HFF-Myc (cell line): ENCODE measurements around the gene CAV3.

ENCODE experiments used
- DNase-seq: peaks from one replicate; pipeline ENCODE4 v3.0.0-alpha.2; 2011; ENCODE audit warnings: low read depth; ENCODE audit errors: extremely low read depth
- H3K4me3 ChIP-seq: replicated peaks from 2 replicates; pipeline ENCODE4 v1.5.1; 2011; ENCODE audit warnings: low read depth, mild to moderate bottlenecking, control low read depth, low read length
- TF ChIP-seq, protein P1 (sequence below): IDR thresholded peaks from 2 replicates; pipeline ENCODE4 v1.5.1; 2012; ENCODE audit warnings: mild to moderate bottlenecking, low read depth, low read length, control low read depth; ENCODE audit errors: missing control alignments

The CAV3 gene

DNA sequence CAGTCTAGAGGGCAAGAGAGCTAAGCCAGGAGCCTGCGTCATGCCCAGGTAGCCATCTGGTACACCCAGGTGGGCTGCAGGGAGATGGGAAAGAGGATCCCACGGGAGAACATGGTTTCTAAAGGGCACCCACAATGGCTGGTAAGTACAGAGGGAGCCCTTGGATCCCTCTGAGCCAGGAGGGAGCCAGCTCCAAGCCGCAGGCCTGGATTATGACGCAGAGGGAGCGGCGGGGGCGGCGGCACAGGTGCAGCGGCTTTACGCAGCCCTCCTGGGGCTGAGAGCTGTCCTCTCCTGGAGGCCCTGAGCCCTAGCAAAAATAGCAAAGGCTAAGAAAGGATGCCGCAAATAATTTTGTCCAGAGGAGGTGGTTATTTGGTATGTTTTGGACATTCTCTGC, 2.8 kb downstream of the CAV3 start:
- no peak for DNase-seq
- H3K4me3 ChIP-seq: no peak overlapping the region
- TF ChIP-seq, protein P1, sequence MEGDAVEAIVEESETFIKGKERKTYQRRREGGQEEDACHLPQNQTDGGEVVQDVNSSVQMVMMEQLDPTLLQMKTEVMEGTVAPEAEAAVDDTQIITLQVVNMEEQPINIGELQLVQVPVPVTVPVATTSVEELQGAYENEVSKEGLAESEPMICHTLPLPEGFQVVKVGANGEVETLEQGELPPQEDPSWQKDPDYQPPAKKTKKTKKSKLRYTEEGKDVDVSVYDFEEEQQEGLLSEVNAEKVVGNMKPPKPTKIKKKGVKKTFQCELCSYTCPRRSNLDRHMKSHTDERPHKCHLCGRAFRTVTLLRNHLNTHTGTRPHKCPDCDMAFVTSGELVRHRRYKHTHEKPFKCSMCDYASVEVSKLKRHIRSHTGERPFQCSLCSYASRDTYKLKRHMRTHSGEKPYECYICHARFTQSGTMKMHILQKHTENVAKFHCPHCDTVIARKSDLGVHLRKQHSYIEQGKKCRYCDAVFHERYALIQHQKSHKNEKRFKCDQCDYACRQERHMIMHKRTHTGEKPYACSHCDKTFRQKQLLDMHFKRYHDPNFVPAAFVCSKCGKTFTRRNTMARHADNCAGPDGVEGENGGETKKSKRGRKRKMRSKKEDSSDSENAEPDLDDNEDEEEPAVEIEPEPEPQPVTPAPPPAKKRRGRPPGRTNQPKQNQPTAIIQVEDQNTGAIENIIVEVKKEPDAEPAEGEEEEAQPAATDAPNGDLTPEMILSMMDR: no peak

DNA sequence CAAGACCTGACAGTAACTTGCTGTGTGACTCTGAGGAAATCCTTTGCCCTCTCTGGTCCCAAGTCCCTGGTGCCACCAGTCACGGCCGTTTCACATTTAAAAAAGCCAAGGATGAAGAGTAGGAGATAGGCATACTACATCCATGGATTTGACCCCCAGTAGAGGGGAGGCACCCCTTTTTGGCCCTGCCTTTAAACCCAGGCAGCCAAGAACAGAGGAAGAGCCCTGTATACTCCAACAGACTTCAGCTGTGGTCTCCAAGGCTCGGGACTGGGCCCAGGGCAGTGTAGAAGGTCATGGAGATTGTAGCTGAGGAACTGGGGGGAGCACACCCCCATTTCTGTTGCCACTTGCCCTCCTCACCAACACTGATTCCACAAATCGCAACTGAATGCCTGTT, 3.7 kb downstream of the CAV3 start:
- TF ChIP-seq, protein P1: no peak
- no peak for DNase-seq
- no peak overlapping the region for H3K4me3 ChIP-seq

DNA sequence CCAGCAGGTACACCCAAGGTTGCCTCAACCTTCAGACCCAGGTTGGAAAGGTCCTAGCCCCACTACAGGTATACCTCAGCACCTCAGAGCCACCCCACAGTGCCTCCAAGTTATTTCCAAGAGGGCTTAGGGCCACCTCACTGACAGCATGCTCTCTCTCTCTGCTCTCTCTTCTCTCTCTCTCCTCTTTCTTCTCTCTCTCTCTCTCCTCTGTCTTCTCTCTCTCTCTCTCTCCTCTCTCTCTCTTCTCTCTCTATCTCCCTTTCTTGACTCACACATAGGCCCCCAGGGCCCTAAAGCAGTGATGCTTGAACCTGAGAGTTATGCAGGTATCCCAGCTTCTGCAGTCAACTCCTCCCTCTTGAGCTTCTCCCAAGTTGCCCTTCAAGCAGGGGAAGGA, 4.2 kb downstream of the CAV3 start:
- no peak for DNase-seq
- TF ChIP-seq, protein P1: no peak
- H3K4me3 ChIP-seq: no peak overlapping the region

DNA sequence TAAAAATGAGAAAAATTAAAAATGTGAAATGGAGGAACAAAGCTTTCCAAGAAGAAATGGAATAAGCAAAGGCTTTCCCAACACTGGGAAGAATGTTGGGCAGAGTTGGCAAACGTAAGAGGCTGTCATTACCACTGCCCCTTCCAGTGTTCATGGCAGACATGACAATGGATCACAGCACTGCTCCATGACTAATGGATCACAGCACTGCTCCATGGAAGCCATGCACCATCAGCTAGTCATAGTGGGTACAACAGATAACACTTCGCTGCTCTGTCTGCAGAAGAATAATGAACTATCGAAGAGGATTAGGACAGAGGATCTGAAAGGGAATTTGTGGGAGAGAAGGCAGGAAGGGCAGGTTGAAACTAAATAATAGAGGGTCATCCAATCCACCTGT, 5.0 kb downstream of the CAV3 start:
- no peak overlapping the region for H3K4me3 ChIP-seq
- DNase-seq: no peak
- TF ChIP-seq, protein P1: no peak

DNA sequence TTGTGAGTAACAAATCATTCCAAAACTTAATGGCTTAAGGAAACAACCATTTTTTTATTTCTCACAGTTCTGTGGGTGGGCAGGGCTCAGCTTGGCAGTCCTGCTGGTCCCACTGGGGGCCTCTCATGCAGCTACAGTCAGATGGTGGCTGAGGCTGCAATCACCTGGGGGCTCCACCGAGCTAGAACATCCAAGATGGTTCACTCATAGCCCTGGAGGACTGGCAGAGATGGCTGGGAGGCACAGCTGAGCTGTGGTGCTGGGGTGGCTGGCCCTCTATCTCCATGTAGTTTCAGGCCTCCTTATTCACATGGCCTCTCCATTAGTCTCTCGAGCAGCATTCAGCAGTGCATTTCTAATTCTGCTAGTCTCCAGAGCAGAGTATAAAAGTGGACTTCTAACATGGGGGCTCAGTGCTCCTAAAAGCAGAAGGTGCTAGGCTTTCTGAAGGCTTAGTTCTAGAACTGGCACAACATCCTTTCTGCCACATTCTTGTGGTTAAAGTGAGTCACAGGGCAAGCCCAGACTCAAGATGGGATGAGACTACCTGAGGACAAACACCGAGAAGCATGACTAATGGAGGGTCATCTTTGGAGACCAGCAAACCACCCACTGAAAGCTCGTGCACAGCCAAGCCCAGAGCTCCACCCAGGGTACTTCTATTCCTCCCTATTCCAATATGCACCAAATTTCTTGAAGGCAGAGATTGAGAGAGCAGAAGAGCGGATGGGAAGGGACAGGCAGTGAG, 6.3 kb downstream of the CAV3 start:
- peak; percentile 67 for DNase-seq
- H3K4me3 ChIP-seq: no peak overlapping the region
- TF ChIP-seq, protein P1: no peak

DNA sequence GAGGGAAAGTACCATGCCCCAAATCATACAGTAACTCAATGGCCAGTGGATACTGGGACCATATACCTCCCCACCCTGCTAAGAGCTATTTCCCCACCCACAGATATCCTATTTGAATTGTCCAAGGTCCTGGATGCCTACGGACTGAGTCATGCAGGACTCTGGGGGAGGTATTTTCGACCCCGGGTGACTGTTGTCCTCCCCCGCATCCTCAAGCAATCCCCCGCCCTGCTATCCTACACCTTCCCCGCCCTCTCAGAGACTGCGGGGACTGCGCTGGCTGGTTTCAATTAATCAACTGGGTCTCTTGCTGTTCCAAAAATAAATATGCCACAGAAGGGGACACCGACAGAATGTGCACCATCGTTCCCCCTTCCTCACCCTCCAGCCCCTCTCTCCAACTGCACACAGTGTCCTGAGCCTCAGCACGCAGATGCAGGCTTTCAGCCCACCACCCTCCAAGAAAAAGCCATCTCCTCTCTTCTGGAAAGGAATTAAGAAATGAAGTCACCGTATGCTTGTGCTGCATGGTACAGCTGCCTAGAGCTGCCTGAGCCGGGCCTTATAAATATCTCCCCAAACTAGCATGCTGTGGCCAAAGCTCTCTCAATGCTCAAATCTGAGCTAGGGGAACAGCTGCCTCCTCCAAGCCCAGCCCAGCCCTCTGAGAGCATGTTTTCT, 8.1 kb downstream of the CAV3 start:
- DNase-seq: peak; percentile 65
- TF ChIP-seq, protein P1: no peak
- H3K4me3 ChIP-seq: peak overlapping the region; percentile 21; the same call in 1 of the 2 replicates
